GM12891 (cell line): ENCODE data around the gene TEX26.

Source experiments
- DNase-seq: peaks from one replicate; pipeline ENCODE4 v3.0.0; 2011; ENCODE audit warnings: low spot score; ENCODE audit not compliant: insufficient read length
- FAIRE-seq: peaks from 2 replicates; lab custom pipeline; 2011; peaks lifted over from hg19 to GRCh38; lab: Jason Lieb, UNC
- PAX5 ChIP-seq: IDR thresholded peaks from 2 replicates; pipeline ENCODE4 v1.6.1; 2011; ENCODE audit warnings: low read length, moderate library complexity, mild to moderate bottlenecking; ENCODE audit not compliant: insufficient read depth, severe bottlenecking
- POLR2A ChIP-seq: IDR thresholded peaks from 2 replicates; pipeline ENCODE4 v1.6.1; 2011; ENCODE audit warnings: low read depth, low read length, control low read depth
- POLR2AphosphoS5 ChIP-seq: IDR thresholded peaks from 2 replicates; pipeline ENCODE4 v1.6.1; 2011; ENCODE audit warnings: low read depth, low read length, control low read depth
- POU2F2 ChIP-seq: IDR thresholded peaks from 2 replicates; pipeline ENCODE4 v1.6.1; 2011; ENCODE audit warnings: low read depth, mild to moderate bottlenecking, control low read depth, low read length, moderate library complexity
- SPI1 ChIP-seq: IDR thresholded peaks from 2 replicates; pipeline ENCODE4 v1.6.1; 2011; ENCODE audit warnings: low read depth, low read length, control low read depth
- TAF1 ChIP-seq: IDR thresholded peaks from 2 replicates; pipeline ENCODE4 v1.6.1; 2011; ENCODE audit warnings: low read depth, low read length, control low read depth

Gene TEX26

GRCh38 chr13:31016342-31017325 lies 84.2 kb downstream of the TEX26 start:
- no peak for FAIRE-seq
- TF ChIP-seq POLR2AphosphoS5 (no peak), PAX5 (no peak), SPI1 (no peak), POU2F2 (no peak), POLR2A (no peak), TAF1 (no peak)
- no peak for DNase-seq

- FAIRE-seq: no peak
- DNase-seq: no peak
- TF ChIP-seq PAX5: no peak
- TF ChIP-seq TAF1: no peak
- TF ChIP-seq POLR2AphosphoS5: no peak
- no peak for TF ChIP-seq SPI1
- no peak for TF ChIP-seq POLR2A
- TF ChIP-seq POU2F2: no peak
These were observed 86.1 kb downstream of the TEX26 start for GRCh38 chr13:31018511-31018910.

DNA sequence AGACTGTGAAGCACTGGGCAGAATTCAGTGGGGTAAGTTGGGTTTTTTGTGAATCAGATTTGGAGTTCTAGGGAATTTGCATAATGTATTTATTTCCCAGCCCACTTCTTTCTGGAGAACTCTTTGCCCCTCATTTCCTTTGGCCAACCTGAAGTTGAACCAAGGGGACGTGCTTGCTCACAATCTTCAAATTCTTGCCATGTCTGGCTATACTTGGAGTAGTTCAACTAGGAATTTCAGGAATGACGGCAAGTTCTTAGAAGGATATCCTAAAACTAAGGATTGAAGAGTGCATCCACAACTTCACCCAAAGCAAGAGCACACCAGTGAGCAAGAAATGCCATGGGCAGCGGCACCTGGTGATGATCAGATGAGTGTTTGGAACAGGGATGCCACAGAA lies 88.5 kb downstream of the TEX26 start:
- no peak for DNase-seq
- FAIRE-seq: no peak
- no peak for TF ChIP-seq SPI1
- no peak for TF ChIP-seq TAF1
- TF ChIP-seq POLR2AphosphoS5: no peak
- TF ChIP-seq POLR2A: no peak
- TF ChIP-seq PAX5: no peak
- no peak for TF ChIP-seq POU2F2

GRCh38 chr13:31022288-31022895 lies 89.9 kb downstream of the TEX26 start:
- FAIRE-seq: no peak
- DNase-seq: no peak
- TF ChIP-seq SPI1 (no peak), PAX5 (no peak), POLR2AphosphoS5 (no peak)

DNA sequence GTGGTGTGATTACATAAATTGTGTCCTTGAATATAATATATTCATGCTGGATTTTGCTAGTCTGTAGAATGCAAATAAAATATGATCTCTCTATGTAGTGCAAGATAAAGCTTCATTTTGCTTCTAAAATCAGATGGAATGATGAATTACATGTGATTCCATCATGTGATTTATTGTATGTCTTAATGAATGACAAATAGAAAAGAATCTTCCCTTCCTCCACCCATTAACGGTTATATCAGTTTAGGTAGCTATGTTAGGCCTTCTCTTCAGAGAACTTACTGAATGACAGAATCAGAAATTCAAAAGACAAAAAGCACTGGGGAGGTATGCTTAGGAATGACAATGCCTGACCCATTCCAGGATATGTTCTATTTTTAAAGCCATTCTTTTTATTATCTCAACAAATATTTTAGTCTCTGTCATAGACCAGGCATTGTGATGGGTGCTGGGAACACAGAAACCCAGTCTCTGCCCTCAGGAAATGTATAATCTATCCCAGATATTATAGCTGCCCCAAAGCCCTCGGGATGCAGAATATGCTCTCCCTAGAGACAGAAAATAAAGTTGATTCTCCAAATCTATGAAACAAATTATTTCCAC lies 90.6 kb downstream of the TEX26 start:
- TF ChIP-seq POLR2A: no peak
- no peak for TF ChIP-seq PAX5
- no peak for TF ChIP-seq POLR2AphosphoS5
- no peak for FAIRE-seq
- no peak for DNase-seq
